ENCODE measurements around the gene NALCN.

Gene NALCN

DNA sequence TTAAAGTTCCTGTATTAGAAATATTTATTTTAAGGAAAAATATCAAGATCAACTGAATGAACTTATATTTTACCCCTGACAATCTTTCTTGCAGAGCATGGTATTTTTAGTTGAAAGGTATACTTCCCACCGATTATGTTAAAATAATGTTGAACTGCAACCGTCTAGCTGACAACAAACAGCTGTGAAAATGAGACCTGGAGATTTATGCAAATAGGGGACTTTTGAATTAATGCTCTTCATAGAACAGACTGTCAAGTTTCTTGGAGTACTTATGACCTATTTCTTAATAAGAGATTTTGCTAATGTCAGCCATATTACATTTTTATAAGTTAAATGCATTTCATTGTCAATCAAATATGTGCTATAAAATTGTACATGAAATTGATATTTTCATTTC lies 210.9 kb downstream of the NALCN start:
- no peaks in the 10 kb centered on the region for H3K27me3 ChIP-seq (ENCODE audit: insufficient read depth, low read depth)
- TF ChIP-seq, protein P1, sequence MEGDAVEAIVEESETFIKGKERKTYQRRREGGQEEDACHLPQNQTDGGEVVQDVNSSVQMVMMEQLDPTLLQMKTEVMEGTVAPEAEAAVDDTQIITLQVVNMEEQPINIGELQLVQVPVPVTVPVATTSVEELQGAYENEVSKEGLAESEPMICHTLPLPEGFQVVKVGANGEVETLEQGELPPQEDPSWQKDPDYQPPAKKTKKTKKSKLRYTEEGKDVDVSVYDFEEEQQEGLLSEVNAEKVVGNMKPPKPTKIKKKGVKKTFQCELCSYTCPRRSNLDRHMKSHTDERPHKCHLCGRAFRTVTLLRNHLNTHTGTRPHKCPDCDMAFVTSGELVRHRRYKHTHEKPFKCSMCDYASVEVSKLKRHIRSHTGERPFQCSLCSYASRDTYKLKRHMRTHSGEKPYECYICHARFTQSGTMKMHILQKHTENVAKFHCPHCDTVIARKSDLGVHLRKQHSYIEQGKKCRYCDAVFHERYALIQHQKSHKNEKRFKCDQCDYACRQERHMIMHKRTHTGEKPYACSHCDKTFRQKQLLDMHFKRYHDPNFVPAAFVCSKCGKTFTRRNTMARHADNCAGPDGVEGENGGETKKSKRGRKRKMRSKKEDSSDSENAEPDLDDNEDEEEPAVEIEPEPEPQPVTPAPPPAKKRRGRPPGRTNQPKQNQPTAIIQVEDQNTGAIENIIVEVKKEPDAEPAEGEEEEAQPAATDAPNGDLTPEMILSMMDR (conservative IDR thresholded peaks at IDR 0.05; ENCODE audit: low read depth, low read length), result no peak
- no peak overlapping the region for H3K4me2 ChIP-seq

DNA sequence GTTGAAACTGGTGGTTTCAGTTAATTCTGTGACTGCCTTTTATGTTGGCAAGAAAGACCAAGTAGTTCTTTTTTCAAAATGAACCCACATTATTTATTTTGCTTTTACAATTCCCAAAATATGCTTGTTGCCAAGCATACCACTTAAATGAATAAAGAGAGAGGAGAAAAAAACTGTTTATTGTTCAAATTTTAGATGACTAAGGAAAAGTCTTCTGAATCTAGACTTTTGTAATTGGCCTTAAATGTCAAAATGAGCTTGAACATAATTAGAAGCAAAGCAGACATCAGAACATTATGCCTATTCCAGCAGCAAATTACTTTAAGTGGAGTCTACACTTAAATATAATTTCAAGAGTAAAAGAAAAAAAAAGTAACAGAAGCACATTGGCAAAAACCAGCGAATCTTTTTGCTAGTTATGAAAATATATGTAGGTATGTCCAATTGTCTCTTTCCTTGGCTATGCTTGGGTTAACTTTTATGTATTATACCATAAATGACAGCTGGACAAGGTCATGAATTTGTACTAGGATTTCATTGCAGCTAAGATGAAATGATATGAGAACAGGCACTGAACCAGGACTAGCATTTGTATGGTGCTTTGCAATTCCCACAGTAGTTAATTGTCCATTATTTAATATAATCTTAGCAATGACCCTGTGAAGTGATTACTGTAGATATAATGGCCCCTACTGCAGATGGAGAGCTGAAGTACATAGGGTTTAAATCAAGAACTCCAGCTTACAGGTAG lies 211.9 kb downstream of the NALCN start:
- Histone ChIP-seq H3K27me3 (ENCODE audit: insufficient read depth, low read depth) (no peaks in the 10 kb centered on the region), H3K27ac (no peak overlapping the region), H3K4me2 (no peak overlapping the region), H2AFZ (ENCODE audit: low read depth) (no peak overlapping the region), H3K4me1 (ENCODE audit: low read depth, poor library complexity, severe bottlenecking) (no peaks in the 10 kb centered on the region), H3K79me2 (ENCODE audit: insufficient read depth, low read depth) (no peaks in the 10 kb centered on the region), H4K20me1 (ENCODE audit: insufficient read depth) (no peaks in the 10 kb centered on the region), H3K9ac (no peak overlapping the region), H3K36me3 (ENCODE audit: insufficient read depth) (no peaks in the 10 kb centered on the region), H3K4me3 (IDR thresholded peaks at IDR 0.05; ENCODE audit: insufficient read depth, low read depth, low read length) (no peak overlapping the region)
- TF ChIP-seq, protein P1 (conservative IDR thresholded peaks at IDR 0.05; ENCODE audit: low read depth, low read length), result no peak

More for the DNA sequence above, 210.9 kb downstream of the NALCN start:
- Histone ChIP-seq H3K27ac (no peak overlapping the region), H3K79me2 (ENCODE audit: insufficient read depth, low read depth) (no peaks in the 10 kb centered on the region), H4K20me1 (ENCODE audit: insufficient read depth) (no peaks in the 10 kb centered on the region), H2AFZ (ENCODE audit: low read depth) (no peak overlapping the region), H3K4me1 (ENCODE audit: low read depth, poor library complexity, severe bottlenecking) (no peaks in the 10 kb centered on the region), H3K4me3 (IDR thresholded peaks at IDR 0.05; ENCODE audit: insufficient read depth, low read depth, low read length) (no peak overlapping the region), H3K9ac (no peak overlapping the region), H3K36me3 (ENCODE audit: insufficient read depth) (no peaks in the 10 kb centered on the region)

DNA sequence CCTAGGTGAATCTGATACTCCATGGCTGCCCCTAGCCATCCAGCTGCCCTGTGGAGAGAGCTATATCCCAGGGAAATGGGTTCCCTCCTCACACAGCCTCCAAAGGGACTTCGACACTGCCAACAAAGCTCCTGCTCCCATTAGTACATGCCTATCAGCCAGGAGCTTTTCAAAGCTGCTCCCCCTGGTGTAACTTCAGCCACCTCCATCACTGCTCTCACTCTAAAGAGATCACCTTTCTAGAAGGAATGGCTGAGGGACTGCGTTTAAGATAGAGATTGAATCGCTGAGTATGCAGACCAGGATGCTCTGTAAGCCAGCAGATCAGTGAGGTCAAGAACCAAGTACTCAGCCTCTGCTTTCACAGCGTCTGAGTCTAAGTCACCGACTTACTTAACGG lies 213.7 kb downstream of the NALCN start:
- Histone ChIP-seq H3K4me2 (no peak overlapping the region), H3K4me3 (IDR thresholded peaks at IDR 0.05; ENCODE audit: insufficient read depth, low read depth, low read length) (no peak overlapping the region), H3K9ac (no peak overlapping the region), H3K27ac (no peak overlapping the region), H3K36me3 (ENCODE audit: insufficient read depth) (no peaks in the 10 kb centered on the region), H3K4me1 (ENCODE audit: low read depth, poor library complexity, severe bottlenecking) (no peaks in the 10 kb centered on the region), H2AFZ (ENCODE audit: low read depth) (no peak overlapping the region), H3K27me3 (ENCODE audit: insufficient read depth, low read depth) (no peaks in the 10 kb centered on the region), H4K20me1 (ENCODE audit: insufficient read depth) (no peaks in the 10 kb centered on the region), H3K79me2 (ENCODE audit: insufficient read depth, low read depth) (no peaks in the 10 kb centered on the region)
- TF ChIP-seq, protein P1 (conservative IDR thresholded peaks at IDR 0.05; ENCODE audit: low read depth, low read length), result no peak

DNA sequence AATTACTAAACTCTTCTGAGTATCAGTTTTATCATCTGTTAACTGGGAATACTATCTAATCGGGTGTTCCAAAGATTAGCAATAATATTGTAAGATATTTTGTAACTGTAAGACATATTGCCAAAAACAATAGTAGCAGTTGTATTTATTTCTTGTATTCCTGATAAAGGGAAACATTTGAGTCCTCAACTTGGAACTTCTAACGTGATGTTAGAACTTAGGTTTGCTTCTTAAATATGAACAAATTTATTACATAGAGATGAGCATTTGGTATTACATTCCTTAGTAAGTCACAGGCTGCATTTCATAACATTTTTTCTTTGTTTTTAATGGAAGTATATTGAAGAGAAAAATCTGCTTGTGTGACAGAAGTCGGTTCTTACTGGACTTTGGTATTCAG lies 225.3 kb downstream of the NALCN start:
- TF ChIP-seq, protein P1 (conservative IDR thresholded peaks at IDR 0.05; ENCODE audit: low read depth, low read length), result no peak
- no peak overlapping the region for H3K9ac ChIP-seq
- H3K27me3 ChIP-seq (ENCODE audit: insufficient read depth, low read depth), result no peaks in the 10 kb centered on the region

More for the DNA sequence above, 225.3 kb downstream of the NALCN start:
- Histone ChIP-seq H2AFZ (ENCODE audit: low read depth) (no peak overlapping the region), H3K36me3 (ENCODE audit: insufficient read depth) (no peaks in the 10 kb centered on the region), H3K4me3 (IDR thresholded peaks at IDR 0.05; ENCODE audit: insufficient read depth, low read depth, low read length) (no peak overlapping the region), H3K4me1 (ENCODE audit: low read depth, poor library complexity, severe bottlenecking) (no peaks in the 10 kb centered on the region), H4K20me1 (ENCODE audit: insufficient read depth) (no peaks in the 10 kb centered on the region), H3K4me2 (no peak overlapping the region), H3K27ac (no peak overlapping the region), H3K79me2 (ENCODE audit: insufficient read depth, low read depth) (no peaks in the 10 kb centered on the region)

All from KMS-11 (cell line).